Glutamatergic neuron (in vitro differentiated cells): ENCODE data around the gene ADAMTS8. TPM values are rescaled to one million over a fixed set of nuclear protein-coding genes. Genes with fewer than 3 reads are reported as not detected.
A peak's percentile ranks its signal among the peaks of the same experiment; 100 is the strongest.

Experiments used
- DNase-seq: peaks from one replicate; pipeline ENCODE4 v3.0.0; 2022
- H3K27ac Mint-ChIP-seq: one replicate; pipeline ENCODE4 v1.8.0; 2020; ENCODE audit warnings: mild to moderate bottlenecking, mixed read lengths, inconsistent platforms; ENCODE audit not compliant: unreplicated experiment
- H3K27me3 Mint-ChIP-seq: one replicate; pipeline ENCODE4 v1.8.0; 2020; ENCODE audit warnings: mild to moderate bottlenecking, moderate library complexity, mixed read lengths, inconsistent platforms; ENCODE audit not compliant: unreplicated experiment
- H3K36me3 Mint-ChIP-seq: one replicate; pipeline ENCODE4 v1.8.0; 2020; ENCODE audit warnings: mild to moderate bottlenecking, mixed read lengths, inconsistent platforms; ENCODE audit not compliant: unreplicated experiment
- H3K4me1 Mint-ChIP-seq: one replicate; pipeline ENCODE4 v1.8.0; 2020; ENCODE audit warnings: mild to moderate bottlenecking, low read depth, mixed read lengths, inconsistent platforms; ENCODE audit not compliant: unreplicated experiment
- H3K4me3 Mint-ChIP-seq: one replicate; pipeline ENCODE4 v1.8.0; 2020; ENCODE audit warnings: mild to moderate bottlenecking, mixed read lengths, inconsistent platforms; ENCODE audit not compliant: unreplicated experiment
- H3K9me3 Mint-ChIP-seq: one replicate; pipeline ENCODE4 v1.8.0; 2020; ENCODE audit warnings: mild to moderate bottlenecking, moderate library complexity, mixed read lengths, inconsistent platforms; ENCODE audit not compliant: unreplicated experiment
- total RNA-seq: library from RNA; stranded (reverse); fragmentation: NEBNext Ultra II Directional; extraction: Animal tissue kit (Norgen Biotek cat#: 25700); gene quantifications from one replicate; pipeline ENCODE4 v1.2.1, GENCODE V29; 2021; ENCODE audit not compliant: unreplicated experiment
- TF ChIP-seq, protein P1 (sequence below): fragments of 200-600 bp; sonication (generic); IDR thresholded peaks from one replicate; pipeline ENCODE4 v1.5.0; 2021; ENCODE audit not compliant: partially characterized antibody, unreplicated experiment

The ADAMTS8 gene
- total RNA-seq, 1 donor from 2014 or later = 0.32 TPM

DNA sequence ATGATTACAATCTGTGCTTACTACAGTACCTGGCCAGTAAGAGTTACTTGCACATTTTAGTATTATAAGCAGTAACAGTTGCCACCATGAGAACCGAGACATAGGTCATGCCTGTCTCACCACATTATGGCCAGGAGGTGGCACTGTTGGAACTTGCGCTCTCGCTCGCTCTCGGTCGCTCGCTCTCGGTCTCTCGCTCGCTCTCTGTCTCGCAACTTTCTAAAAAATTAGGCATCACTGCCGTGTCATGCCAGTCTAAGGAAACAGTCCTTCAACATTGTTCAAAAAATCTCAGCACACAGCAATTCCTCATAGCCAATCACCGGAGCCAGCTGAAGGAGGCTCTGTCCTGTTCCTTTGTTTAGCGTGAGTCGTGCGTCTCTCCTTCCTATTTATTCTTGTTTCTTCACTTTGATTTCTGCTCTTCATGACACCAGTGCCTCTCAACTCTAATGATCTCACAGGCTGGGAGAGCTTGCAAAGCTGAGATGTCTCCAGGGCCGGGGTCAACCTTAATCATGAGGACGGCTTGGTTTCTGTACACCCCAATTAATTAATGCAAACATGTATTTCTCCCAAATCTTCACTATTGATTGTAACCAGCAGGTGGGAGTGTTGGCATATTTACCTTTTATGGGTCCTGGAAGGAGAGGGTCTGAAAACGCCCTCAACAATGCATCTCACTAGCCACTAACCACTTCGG lies 6.3 kb upstream of the ADAMTS8 start:
- no peaks in the 10 kb centered on the region for H3K36me3 Mint-ChIP-seq
- no peak overlapping the region for H3K27ac Mint-ChIP-seq
- H3K9me3 Mint-ChIP-seq = peaks cover 3% of the 10 kb centered on the region
- no peaks in the 10 kb centered on the region for H3K4me1 Mint-ChIP-seq
- TF ChIP-seq, protein P1, sequence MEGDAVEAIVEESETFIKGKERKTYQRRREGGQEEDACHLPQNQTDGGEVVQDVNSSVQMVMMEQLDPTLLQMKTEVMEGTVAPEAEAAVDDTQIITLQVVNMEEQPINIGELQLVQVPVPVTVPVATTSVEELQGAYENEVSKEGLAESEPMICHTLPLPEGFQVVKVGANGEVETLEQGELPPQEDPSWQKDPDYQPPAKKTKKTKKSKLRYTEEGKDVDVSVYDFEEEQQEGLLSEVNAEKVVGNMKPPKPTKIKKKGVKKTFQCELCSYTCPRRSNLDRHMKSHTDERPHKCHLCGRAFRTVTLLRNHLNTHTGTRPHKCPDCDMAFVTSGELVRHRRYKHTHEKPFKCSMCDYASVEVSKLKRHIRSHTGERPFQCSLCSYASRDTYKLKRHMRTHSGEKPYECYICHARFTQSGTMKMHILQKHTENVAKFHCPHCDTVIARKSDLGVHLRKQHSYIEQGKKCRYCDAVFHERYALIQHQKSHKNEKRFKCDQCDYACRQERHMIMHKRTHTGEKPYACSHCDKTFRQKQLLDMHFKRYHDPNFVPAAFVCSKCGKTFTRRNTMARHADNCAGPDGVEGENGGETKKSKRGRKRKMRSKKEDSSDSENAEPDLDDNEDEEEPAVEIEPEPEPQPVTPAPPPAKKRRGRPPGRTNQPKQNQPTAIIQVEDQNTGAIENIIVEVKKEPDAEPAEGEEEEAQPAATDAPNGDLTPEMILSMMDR = peak; percentile 90
- H3K4me3 Mint-ChIP-seq = no peak overlapping the region
- peaks cover 4% of the 10 kb centered on the region for H3K27me3 Mint-ChIP-seq
- DNase-seq = peak; percentile 79

DNA sequence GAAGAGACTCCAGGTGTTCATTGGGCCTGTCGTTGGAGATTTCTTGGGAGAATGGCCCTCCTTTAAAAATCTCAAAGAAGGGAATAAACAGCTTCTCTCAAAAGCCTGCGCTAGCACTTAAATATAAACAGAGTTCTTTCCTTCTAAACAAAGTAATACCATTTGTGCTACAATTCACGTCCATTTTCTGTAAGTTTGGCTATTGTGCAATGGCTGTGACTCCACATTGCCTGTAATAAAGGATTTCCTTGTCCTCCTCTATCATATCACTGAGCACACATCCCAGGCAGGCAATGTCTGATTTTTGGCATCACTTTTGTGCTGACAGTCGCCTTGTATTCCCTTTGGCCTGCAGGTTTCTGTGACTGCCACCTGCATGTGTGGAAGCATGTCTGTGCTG lies 4.9 kb upstream of the ADAMTS8 start:
- TF ChIP-seq, protein P1 = no peak
- Mint-ChIP-seq H3K27me3 (peaks cover 9% of the 10 kb centered on the region), H3K36me3 (no peaks in the 10 kb centered on the region), H3K27ac (no peak overlapping the region), H3K4me1 (peaks cover 2% of the 10 kb centered on the region), H3K9me3 (peaks cover 3% of the 10 kb centered on the region), H3K4me3 (no peak overlapping the region)
- DNase-seq = no peak

DNA sequence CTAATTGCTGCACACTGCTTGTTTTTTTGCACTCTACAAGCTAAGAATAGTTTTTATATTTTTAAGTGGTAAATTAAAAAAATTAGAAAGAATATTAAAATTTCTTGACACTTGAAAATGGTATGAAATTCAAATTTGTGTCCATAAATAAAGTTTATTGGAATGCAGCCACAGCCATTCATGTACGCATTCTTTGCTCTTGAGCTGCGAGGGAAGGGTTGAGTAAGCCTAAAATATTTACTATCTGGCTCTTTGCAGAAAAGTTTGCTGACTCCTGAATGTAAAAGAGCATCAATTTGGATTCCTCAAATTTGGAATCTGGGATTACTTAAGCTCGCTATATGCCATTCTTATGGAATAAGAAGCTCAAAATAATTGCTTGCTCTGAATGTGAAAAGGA lies 3.4 kb upstream of the ADAMTS8 start:
- no peak overlapping the region for H3K27ac Mint-ChIP-seq

DNA sequence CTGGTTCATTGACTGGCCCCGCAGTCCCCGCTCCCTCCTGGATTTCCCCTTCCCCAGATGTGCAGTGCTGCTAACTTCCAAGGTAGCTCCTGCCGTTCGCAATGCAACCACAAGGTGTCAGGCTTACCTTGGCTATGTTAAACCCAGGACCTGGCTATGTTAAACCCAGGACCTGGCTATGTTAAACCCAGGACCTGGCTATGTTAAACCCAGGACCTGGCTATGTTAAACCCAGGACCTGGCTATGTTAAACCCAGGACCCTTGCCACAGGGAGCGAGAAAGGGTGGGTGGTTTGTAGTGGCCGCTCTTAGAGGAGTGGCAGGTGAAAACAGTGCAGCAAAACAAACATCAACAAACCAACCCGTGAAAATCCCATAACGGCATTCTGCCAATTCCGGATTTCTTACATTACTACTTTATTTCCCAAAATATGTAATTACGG lies 2.9 kb upstream of the ADAMTS8 start:
- DNase-seq = peak; percentile 87
- TF ChIP-seq, protein P1 = peak; percentile 73
- H3K4me1 Mint-ChIP-seq = peaks cover 10% of the 10 kb centered on the region
- H3K27ac Mint-ChIP-seq = no peak overlapping the region
- H3K36me3 Mint-ChIP-seq = no peaks in the 10 kb centered on the region
- H3K9me3 Mint-ChIP-seq = peaks cover 3% of the 10 kb centered on the region
- H3K27me3 Mint-ChIP-seq = peaks cover 13% of the 10 kb centered on the region
- H3K4me3 Mint-ChIP-seq = no peak overlapping the region

More for the DNA sequence above, 3.4 kb upstream of the ADAMTS8 start:
- Mint-ChIP-seq H3K27me3 (peaks cover 11% of the 10 kb centered on the region), H3K9me3 (peaks cover 3% of the 10 kb centered on the region), H3K4me3 (no peak overlapping the region), H3K36me3 (no peaks in the 10 kb centered on the region), H3K4me1 (peaks cover 7% of the 10 kb centered on the region)
- TF ChIP-seq, protein P1 = no peak
- no peak for DNase-seq

DNA sequence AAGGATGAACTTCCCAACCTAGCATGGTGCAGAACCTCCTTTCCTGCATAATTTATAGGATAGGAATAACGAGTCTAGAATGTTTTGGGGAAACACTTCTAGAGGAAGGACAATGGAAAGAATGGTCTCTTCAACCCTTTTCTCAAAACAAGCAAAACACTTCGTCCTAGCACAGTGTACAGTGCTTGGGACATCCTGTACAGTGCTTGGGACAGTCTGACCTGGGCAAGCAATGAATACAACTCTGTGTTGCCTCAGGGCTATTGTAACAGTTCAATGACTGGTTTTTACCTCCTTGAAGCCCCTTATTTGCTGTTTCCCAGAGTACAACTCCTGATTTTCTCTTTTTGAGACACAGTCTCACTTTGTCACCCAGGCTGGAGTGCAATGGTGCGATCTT lies 1.6 kb upstream of the ADAMTS8 start:
- no peak overlapping the region for H3K4me3 Mint-ChIP-seq
- TF ChIP-seq, protein P1 = no peak

More for the DNA sequence above, 1.6 kb upstream of the ADAMTS8 start:
- Mint-ChIP-seq H3K4me1 (peaks cover 10% of the 10 kb centered on the region), H3K36me3 (no peaks in the 10 kb centered on the region), H3K27me3 (peaks cover 13% of the 10 kb centered on the region), H3K9me3 (peaks cover 3% of the 10 kb centered on the region), H3K27ac (no peak overlapping the region)
- DNase-seq = no peak
